Stimulated activated CD4-positive, alpha-beta T cell treated with anti-CD3 and anti-CD28 coated beads, Interleukin-1b, Interleukin-23, amount 100 ng/mL, for 48 hours (primary cell): ENCODE data around the gene MAPK8IP1.
A peak's percentile ranks its signal among the peaks of the same experiment; 100 is the strongest.

Source experiments
- DNase-seq: peaks from one replicate; pipeline ENCODE4 v3.0.0-alpha.2; 2020

MAPK8IP1 gene

DNA sequence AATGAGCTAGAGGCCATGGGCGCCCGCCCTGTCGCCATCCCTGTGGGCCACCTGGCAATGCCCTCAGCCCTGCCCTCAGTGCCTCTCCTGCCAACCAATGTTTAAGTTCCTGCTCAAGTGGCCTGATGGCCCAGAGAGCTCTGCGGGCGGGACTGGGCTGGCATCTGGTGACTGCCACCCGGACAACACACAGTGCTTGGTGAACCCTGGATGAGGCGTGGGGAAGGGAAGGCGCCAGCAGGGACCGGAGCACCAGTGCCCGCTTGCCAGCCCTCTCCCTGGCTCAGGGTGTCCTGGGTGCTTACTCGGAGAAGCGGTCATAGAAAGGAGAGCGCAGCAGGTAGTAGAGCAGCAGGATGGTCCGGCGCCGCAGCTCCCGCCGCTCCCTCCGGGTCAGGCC lies 28.1 kb downstream of the MAPK8IP1 start:
- no peak for DNase-seq

DNA sequence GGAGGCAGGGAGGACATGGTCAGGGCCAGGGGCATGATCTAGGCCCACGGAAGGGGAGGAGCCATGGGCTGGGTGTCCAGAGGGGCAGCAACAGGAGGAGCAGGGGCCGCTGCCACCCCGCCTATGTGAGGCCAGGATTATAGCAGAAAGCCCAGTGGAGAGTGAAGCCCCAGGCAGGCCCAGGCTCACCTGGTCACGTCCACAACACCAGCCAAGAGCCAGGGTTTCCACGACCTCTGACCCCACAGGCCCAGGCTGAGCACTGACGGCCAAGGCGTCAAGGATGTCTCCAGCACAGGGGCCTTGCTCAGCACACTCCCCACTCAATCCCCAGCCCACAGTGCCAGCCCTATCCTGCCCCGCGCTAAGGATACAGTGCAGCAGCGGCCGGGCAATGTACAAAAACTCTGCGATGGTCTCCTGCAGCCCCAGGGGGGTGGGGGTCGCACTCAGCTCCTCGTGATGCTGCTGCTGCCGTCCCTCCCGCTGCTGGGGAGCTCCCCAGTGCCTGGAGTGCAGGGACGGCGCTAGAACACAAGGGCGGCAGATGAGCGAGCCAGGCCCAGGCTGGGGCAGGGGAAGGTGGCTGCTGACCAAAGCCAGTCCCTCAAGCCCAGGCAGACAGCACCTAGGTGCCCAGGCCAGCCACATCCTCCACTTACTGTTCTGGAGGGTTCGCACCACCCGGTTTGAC lies 28.6 kb downstream of the MAPK8IP1 start:
- DNase-seq = no peak

DNA sequence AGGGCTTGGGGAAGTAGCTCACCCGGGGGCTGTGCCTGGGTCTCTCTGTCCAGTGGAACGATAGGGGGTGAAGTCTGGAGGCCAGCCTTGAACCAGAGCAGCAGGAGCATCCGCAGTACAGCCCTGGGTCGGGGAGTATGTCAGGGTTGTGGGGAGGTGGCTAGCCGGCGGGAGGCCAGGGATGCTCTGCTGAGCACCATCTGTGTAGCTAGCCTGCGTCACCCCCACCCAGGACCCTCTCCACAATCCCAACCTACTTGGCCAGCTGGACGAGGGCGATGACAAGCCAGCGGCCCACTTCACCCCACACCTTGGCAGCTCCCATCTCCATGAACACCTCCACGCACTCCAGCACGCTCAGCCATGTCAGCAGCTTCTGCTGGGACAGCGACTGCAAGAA lies 30.0 kb downstream of the MAPK8IP1 start:
- no peak for DNase-seq

DNA sequence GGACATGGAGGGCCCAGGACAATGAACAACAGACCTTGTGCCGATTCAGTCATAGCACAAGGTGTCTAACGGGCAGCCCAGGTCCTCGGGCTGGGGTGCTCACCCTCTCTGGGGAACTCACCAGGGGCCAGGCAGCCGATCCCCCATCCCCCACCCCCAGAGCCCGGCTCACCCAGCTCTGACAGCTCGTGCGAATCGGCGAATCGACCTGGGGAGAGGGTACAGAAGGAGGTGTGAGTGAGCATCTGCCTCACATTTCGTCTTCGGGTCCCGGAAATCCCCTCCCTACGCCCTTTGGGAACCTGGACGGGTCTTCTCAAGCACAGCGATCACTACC lies 31.8 kb downstream of the MAPK8IP1 start:
- peak; percentile 27 for DNase-seq

DNA sequence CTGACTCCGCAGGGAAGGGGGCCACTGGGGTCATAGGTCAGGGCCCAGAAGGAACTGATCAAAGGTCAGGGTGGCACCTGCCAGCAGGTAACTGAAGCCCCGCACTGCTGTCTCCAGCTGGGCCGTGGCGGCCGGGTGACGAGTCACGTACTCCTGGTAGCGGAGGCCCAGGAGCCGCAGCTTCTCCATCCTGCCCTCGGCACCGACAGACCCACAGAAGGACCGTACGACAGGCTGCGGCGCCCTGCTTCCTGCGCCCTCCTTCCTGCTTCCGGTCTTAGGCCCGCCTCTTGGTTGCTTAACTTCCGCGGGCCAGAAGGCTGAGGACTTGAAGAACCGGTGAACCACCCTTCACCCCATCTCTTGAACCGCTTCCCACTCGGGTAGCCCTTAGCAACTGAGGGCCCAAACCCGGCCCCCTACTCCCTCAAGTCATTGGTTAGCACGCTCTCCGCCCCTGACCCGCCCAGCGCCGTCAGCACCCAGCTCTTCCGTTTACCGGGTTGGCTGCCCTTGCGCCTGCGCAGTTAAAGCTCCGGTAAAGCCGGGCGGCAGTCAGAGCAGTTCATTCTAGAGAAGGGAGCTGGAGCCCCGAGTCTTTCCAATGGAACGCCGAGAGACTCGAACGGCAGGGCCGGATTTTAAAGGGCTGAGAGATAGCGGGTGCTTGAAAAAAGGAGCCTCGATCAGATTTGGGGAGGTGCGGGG lies 32.3 kb downstream of the MAPK8IP1 start, which contains the start of gene PEX16:
PEX16 (minus strand) TSS at position 255 of the 708 bp plus-strand sequence; CDS start at position 189, 66 bp downstream.
- DNase-seq = peak; percentile 98

DNA sequence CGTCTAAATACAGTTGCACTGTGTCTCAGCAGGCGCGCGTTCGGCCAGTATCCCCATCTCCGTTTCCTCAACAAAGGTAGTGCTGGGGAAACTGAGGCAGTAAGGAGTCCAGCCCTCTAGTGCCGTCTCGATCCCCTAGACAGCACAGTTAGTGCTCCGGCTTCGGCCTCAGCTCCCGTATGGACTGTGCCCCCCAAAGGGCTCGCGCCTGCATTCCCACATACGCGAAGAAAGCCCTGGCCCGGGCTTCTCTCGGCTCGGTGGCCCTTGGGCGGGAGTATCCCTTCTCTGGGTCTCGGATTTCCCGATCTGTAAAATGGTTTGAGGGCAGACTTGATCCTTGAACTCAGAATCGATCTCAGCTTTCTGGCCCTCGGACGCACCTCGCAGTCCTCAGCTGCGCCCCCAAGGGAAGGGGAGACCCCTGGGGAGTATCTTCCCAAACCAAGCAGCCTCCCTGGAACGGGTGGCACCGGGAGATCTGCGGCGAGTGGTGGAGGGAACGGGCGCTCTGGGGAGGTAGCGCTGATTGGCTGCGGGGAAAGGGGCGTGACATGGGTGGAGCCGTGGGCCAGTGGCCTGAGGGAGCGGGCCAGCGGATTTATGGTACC lies 33.0 kb downstream of the MAPK8IP1 start:
- peak; percentile 55 for DNase-seq

DNA sequence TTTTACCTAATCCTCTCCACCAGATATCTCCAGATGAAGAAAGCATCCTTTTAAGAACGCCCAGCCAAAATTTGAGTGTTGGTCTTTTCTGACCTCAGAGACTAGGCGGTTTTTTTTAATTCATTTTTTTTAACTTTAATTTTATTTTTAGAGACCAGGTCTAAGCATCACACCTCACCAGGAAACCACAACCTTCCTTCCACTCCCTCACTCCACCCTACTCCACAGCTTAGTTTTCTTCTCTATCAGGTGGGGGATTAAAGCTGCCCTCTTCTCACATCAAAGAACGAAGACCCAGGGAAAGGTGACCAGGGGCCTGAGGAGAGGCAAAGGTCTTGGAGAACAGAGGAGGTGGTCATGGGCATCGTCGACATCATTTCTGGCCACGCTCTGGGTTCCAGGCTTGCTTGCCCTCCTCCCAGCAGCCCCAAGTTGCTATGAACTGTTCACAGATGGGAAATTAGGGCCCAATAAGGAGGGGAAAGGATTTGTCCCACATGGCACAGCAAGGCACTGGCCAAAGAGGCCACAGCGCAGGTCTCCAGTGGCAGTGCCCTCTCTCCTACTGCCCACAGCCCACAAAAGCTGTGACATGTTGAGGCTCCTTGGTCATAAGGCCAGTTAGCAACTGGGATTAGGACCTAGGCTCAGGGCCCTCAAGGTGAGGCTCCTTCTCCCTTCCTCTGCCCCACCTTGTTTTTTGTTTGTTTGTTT lies 33.7 kb downstream of the MAPK8IP1 start:
- DNase-seq = no peak

DNA sequence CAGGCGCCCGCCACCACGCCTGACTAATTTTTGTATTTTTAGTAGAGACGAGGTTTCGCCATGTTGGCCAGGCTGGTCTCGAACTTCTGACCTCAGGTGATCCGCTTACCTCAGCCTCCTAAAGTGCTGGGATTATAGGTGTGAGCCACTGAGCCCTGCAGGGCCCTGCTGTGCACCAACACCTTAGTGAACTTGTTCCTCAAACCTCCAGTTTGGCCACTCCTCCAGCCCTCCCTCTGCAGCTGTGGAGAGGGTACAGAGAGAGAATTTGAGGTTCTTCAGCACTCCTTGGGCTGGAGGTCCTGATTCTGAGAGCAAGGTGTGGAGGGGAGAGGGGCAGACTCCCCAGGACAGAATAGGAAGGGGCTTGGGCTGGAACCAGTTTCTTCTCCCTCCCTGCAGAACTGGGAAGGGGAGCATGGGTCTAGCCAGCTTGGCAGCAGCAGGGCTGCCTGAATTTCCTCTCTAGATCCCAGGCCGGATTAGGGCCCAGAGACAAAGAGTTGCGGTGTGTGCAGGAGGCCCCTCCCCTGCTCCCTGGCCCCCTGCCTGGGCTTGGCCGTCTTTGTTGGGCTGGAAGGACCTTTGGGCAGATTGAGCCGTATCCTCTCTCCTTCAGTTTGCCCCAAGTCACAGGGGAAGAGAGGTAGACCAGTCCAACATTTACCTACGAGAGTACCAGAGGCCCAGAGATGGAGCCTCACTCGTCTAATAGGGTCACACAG lies 34.5 kb downstream of the MAPK8IP1 start:
- DNase-seq = no peak

DNA sequence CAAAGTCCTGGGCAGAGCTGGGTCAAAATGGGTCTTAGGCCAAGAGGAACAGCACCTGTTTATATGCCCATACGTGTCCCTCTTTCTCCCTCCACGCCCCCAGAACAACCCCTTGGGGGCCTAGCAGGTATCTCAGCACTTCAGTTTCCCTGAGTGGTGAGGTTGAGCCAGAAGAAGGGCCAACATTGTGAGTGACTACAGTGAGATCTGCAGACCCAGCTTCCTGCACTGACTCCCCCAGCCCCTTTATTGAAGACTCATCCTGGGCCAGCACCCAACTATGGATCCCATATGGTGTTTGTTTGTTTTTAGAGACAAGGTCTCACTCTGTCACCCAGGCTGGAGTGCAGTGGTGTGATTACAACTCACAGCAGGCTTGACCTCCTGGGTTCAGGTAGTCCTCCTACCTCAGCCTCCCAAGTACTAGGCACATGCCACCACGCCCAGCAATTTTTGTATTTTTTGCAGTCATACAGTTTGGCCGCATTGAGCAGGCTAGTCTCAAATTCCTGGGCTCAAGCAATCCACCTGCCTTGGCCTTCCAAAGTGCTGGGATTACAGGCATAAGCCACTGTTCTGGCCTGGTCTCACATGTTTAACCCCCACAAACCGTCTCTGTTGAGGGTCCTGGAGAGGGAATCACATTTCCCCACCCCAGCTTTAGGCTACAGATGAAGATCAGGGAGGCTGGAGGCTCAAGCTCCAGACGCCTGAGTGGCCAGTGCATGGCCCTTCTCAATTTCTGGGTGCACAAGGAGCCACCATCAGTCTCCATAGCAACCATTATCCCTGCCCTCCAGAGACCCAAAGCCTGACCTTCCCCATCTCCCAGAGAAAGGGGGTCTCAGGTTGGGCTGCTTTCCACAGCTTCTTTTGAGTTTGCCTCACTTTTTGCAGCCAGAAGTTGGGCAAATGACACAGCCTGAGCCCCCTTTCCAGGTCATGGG lies 35.4 kb downstream of the MAPK8IP1 start:
- DNase-seq = no peak

DNA sequence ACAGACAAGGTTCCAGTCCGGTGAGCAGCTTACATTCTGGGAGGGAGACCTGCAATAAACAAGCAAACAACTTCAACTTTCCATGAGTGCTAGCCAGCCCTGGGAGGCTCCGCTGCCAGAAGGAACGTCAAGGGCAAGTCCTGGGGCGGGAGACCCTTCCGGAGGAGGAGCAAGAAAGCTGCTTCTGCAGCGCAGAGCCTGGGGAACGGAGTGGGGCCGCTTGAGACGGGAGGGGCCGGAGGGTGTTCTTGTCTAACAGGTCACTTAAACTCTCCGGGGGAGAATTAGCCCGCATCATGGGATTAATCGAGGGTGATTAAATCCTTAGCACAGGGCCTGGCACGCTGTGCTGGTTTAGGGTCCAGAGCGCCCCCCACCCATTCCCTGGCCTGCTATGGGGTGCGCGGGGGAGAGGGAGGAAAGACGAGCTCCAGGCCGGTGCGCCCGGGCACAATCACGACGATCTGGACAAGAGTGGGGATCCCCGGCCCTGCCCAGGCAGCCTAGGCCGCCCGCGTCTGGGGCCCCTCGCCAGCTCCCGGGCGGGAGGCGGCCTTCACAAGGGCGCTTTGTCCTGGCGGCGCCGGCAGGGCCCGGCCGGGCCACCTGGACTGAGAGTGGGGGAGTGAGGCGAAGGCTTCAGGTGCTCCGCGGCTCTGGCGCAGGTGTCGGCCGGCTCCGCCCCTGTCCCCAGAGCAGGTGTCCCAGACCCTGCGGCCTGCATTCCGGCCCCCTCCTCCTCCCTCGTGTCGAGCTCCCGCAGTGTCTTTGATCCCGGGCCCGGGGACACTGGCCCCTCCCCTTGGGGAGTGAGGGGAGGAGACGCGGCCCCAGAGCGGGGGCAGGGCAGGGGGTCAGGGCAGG lies 36.3 kb downstream of the MAPK8IP1 start:
- no peak for DNase-seq

DNA sequence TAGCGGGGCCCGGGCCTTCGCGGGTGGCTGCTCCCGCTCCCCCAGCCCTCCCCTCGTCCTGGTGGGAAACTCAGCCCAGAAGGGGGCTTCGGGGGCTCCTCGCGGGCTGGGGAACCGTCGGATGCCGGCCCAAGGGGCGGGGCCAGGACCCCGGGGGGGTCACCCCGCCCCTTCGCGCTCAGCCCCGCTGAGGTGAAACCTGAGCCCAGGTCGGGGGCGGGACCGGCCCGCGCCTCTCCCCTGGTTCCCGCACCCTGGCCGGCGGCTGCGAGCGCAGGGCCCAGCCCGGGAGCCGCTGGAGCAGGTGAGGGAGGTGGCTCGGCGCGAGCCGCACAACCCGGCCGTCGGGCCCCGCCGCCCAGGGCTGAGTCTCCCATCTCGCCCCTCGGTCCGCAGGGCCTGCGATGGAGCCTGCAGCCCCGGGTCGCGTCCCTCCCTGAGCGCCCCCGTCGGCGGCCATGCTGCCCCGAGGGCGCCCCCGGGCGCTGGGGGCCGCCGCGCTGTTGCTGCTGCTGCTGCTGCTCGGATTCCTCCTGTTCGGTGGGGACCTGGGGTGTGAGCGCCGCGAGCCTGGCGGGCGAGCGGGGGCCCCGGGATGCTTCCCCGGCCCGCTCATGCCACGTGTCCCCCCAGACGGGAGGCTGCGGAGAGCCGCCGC lies 37.1 kb downstream of the MAPK8IP1 start, which contains the start of gene LARGE2:
LARGE2 (plus strand) TSS at position 232 of the 658 bp plus-strand sequence; CDS start at position 459, 227 bp downstream.
- DNase-seq = no peak

DNA sequence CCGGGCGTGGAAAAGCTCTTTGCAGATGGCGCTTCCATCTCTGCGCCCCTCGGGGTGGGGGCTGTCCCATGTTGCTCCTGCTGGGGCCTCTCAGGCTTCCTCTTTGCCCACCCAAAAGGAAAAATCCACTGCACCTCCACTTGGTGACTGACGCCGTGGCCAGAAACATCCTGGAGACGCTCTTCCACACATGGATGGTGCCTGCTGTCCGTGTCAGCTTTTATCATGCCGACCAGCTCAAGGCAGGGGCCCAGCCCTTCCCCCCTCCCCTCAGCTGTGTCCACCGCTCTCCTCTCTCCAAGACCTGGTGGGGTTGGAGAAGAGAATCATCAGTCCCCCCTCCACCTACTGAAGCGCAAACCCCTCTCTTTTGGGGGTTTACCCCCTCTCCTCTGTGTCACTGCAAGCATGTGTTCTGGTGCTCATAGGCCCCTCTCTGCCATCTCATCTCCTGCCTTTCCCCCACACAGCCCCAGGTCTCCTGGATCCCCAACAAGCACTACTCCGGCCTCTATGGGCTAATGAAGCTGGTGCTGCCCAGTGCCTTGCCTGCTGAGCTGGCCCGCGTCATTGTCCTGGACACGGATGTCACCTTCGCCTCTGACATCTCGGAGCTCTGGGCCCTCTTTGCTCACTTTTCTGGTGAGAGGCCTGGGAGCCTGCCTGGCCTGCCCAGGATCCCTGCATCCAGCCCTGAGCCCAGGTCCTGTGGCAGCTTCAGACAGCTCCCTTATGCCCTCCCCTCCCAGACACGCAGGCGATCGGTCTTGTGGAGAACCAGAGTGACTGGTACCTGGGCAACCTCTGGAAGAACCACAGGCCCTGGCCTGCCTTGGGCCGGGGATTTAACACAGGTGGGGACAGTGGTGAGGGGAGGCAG lies 38.8 kb downstream of the MAPK8IP1 start:
- no peak for DNase-seq

DNA sequence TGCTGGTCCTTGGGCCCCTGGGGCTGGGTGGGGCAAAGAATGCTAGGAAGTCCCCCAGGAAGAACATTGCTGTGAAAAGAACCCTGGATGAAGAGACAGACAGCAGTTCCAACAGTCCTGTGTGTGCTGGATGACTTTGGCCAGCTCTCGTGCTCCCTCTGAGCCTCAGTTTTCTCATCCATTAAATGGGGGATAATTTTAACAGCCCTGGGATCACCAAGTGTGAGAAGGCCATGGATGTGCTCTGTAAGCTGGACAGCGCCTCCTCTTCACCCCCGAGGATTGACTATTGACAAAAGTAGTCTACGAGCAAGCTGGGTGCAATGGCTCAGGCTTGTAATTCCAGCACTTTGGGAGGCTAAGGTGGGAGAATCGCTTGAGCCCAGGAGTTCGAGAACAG lies 39.5 kb downstream of the MAPK8IP1 start:
- no peak for DNase-seq

DNA sequence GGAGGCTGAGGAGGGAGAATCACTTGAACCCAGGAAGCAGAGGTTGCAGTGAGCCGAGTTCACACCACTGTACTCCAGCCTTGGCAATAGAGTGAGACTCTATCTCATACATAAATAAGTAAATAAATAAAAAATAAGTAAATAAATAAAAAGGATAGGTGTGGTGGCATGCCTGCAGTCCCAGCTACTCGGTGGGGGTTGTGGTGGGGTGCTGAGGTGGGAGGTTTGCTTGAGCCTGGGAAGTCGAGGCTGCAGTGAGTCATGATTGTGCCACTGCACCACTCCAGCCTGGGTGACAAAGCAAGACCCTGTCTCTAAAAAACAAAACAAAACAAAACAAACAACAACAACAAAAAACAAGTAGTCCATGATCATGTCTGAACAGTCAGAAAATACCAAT lies 40.1 kb downstream of the MAPK8IP1 start:
- DNase-seq = no peak

DNA sequence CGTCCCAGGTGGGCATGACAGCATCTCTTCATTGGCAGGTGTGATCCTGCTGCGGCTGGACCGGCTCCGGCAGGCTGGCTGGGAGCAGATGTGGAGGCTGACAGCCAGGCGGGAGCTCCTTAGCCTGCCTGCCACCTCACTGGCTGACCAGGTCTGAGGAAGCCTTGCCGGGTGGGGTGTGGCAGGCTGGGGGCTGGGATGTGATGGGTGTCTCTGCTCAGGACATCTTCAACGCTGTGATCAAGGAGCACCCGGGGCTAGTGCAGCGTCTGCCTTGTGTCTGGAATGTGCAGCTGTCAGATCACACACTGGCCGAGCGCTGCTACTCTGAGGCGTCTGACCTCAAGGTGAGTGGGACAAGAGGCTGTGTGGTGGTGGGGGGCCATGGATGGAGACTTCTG lies 40.5 kb downstream of the MAPK8IP1 start:
- DNase-seq = no peak

DNA sequence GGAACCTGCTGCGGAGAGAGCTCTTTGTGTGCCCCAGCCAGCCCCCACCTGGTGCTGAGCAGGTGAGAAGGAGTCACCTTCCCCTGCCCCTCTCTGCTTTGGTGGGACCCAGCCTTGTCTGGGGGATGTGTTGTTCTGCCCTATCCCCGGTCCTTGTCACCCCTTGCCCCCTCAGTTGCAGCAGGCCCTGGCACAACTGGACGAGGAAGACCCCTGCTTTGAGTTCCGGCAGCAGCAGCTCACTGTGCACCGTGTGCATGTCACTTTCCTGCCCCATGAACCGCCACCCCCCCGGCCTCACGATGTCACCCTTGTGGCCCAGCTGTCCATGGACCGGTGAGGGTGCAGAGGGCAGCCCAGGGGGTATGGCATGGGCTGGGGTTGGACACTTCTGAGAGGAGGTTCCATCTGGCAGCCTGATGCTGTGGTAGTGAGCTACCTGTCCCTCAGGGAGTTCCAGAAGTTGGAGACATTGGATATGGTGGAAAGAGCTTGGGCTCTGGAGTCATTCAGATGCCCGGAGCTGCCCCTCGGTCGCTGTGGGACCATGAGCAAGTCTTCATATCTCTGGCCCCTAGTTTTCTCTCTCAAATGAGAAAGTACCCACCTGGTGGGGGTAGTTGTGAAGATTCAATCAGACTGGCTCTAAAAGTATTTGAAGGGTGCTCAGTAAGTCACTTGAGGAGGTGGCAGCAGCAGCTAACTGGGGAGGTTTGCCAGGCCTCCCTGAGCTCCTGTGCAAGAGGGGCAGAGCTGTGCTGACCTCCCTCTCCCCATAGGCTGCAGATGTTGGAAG lies 41.3 kb downstream of the MAPK8IP1 start:
- no peak for DNase-seq

DNA sequence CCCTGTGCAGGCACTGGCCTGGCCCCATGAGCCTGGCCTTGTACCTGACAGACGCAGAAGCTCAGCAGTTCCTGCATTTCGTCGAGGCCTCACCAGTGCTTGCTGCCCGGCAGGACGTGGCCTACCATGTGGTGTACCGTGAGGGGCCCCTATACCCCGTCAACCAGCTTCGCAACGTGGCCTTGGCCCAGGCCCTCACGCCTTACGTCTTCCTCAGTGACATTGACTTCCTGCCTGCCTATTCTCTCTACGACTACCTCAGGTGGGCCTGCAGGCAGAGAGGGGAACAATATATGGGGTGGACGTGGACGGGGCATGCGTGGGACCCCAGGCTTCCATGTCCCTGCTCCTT lies 41.9 kb downstream of the MAPK8IP1 start:
- no peak for DNase-seq
